ENCODE measurements around the gene ECD. TPM values are rescaled to one million over a fixed set of nuclear protein-coding genes. Genes with fewer than 3 reads are reported as not detected.
"Not testable (repeated sequence)": the region's sequence is repeated elsewhere in the genome, so short reads cannot be mapped to it uniquely, and the experiment has no call there.

The ECD gene
- polyA plus RNA-seq, 3 donors: 14.1 to 20.2 (median 16.7) TPM

DNA sequence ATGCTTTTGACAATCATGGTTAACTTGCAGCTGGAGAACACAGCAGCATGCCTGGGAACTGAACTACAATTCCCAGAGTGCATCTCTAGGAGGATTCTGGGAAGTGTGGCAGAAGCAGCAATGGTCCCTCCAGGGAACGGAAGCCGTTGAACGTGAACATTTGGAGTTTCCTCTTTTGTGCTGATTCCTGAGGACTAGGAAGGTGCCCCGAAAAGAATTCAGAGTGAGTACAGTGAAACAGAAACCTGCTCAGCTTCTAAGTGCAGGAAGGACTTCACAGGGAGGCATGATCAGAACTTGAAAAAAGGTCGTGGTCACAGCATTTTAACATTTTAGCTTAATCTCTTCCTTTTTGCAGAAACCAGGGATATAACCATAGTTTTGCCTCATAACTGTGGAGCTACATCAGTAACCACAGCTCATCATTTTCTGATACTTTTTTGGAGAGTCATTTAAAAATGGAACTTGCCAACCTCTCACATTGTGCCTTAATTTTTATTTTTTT, 57.4 kb downstream of the ECD start, which contains the start of gene NUDT13:
TSS of gene NUDT13 (plus strand) at position 111 of the 505 bp plus-strand sequence. CDS start 3,911 bp downstream, outside the sequence.
- WGBS (ENCODE audit: insufficient coverage): 0% methylated on average over 5 of the region's 5 CpGs

GRCh38 chr10:73109248-73109652, 58.6 kb downstream of the ECD start:
- H3K9ac ChIP-seq (ENCODE audit: insufficient read depth, low read length, poor library complexity, severe bottlenecking); H3K27me3 Mint-ChIP-seq (ENCODE audit: low read depth in 3 of 3); H3K4me3 ChIP-seq (replicated peaks in 1 of 3; ENCODE audit: low read depth in 2 of 3, low read length in 3 of 3); H3K9me3 Mint-ChIP-seq; H3K27ac ChIP-seq (ENCODE audit: low read depth in 1 of 2, low read length in 2 of 2); H3K79me2 ChIP-seq (ENCODE audit: insufficient read depth, low read length); H3K4me2 ChIP-seq (replicated peaks; ENCODE audit: extremely low read depth, low read length, poor library complexity, severe bottlenecking); H3K9me3 ChIP-seq (replicated peaks in 1 of 2; ENCODE audit: control insufficient read depth in 1 of 2, insufficient read depth in 1 of 2, low read length in 2 of 2); H3K4me3 Mint-ChIP-seq; H3K4me1 ChIP-seq (ENCODE audit: control insufficient read depth in 1 of 2, insufficient read depth in 2 of 2, low read length in 2 of 2); H3K27ac Mint-ChIP-seq; intact Hi-C loops (cut with micrococcal nuclease); H3K36me3 ChIP-seq (replicated peaks in 1 of 2; ENCODE audit: control insufficient read depth in 1 of 2, insufficient read depth in 2 of 2, low read length in 2 of 2); H3K27me3 ChIP-seq (ENCODE audit: control insufficient read depth in 2 of 2, insufficient read depth in 2 of 2, low read length in 2 of 2); DNase-seq; H4K20me1 ChIP-seq (ENCODE audit: insufficient read depth, low read length); H2AFZ ChIP-seq (ENCODE audit: insufficient read depth, low read depth, low read length, poor library complexity, severe bottlenecking): not testable (repeated sequence)
- 100% methylated on average over 4 of the region's 4 CpGs for WGBS (ENCODE audit: insufficient coverage)
- H3K36me3 Mint-ChIP-seq: peaks cover 8 to 17% of the 10 kb centered on the region in 2 donors
- H3K4me1 Mint-ChIP-seq: peaks cover 12% of the 10 kb centered on the region

More for the DNA sequence above, 57.4 kb downstream of the ECD start, which contains the start of gene NUDT13:
- Mint-ChIP-seq H3K27me3 (ENCODE audit: low read depth in 3 of 3) (peaks cover 0 to 2% (median 0%) of the 10 kb centered on the region in 3 donors), H3K4me1 (peaks cover 12% of the 10 kb centered on the region), H3K9me3 (peaks cover 0 to 8% (median 2%) of the 10 kb centered on the region in 7 donors), H3K36me3 (peaks cover 8 to 22% of the 10 kb centered on the region in 2 donors), H3K4me3 (peak within 1 kb of the TSS; percentile 82 to 93), H3K27ac (peak within 1 kb of the TSS; percentile 86 to 94 (median 93))
- Histone ChIP-seq H3K9me3 (replicated peaks in 1 of 2; ENCODE audit: control insufficient read depth in 1 of 2, insufficient read depth in 1 of 2, low read length in 2 of 2) (peaks cover 0 to 6% of the 10 kb centered on the region in 2 donors), H3K27me3 (ENCODE audit: control insufficient read depth in 2 of 2, insufficient read depth in 2 of 2, low read length in 2 of 2) (no peaks in the 10 kb centered on the region), H3K9ac (ENCODE audit: insufficient read depth, low read length, poor library complexity, severe bottlenecking) (peak within 1 kb of the TSS; percentile 50), H3K79me2 (ENCODE audit: insufficient read depth, low read length) (no peaks in the 10 kb centered on the region), H3K36me3 (replicated peaks in 1 of 2; ENCODE audit: control insufficient read depth in 1 of 2, insufficient read depth in 2 of 2, low read length in 2 of 2) (peaks cover 0 to 14% of the 10 kb centered on the region in 2 donors), H3K27ac (ENCODE audit: low read depth in 1 of 2, low read length in 2 of 2) (peak within 1 kb of the TSS; percentile 9 to 75), H2AFZ (ENCODE audit: insufficient read depth, low read depth, low read length, poor library complexity, severe bottlenecking) (peak within 1 kb of the TSS; percentile 84), H4K20me1 (ENCODE audit: insufficient read depth, low read length) (no peaks in the 10 kb centered on the region), H3K4me3 (replicated peaks in 1 of 3; ENCODE audit: low read depth in 2 of 3, low read length in 3 of 3) (peak within 1 kb of the TSS; percentile 49 to 96 (median 82)), H3K4me2 (replicated peaks; ENCODE audit: extremely low read depth, low read length, poor library complexity, severe bottlenecking) (peak within 1 kb of the TSS; percentile 80), H3K4me1 (ENCODE audit: control insufficient read depth in 1 of 2, insufficient read depth in 2 of 2, low read length in 2 of 2) (peaks cover 5 to 8% of the 10 kb centered on the region in 2 donors)
- intact Hi-C loops (cut with micrococcal nuclease): loop anchor here (5.0 to 10.0 kb wide), 2 partner anchors 52 to 54 kb away; partner anchors contain the start of genes ECD (in 1 of the 2) and FAM149B1 (in 1 of the 2)
- TF ChIP-seq, protein P1, sequence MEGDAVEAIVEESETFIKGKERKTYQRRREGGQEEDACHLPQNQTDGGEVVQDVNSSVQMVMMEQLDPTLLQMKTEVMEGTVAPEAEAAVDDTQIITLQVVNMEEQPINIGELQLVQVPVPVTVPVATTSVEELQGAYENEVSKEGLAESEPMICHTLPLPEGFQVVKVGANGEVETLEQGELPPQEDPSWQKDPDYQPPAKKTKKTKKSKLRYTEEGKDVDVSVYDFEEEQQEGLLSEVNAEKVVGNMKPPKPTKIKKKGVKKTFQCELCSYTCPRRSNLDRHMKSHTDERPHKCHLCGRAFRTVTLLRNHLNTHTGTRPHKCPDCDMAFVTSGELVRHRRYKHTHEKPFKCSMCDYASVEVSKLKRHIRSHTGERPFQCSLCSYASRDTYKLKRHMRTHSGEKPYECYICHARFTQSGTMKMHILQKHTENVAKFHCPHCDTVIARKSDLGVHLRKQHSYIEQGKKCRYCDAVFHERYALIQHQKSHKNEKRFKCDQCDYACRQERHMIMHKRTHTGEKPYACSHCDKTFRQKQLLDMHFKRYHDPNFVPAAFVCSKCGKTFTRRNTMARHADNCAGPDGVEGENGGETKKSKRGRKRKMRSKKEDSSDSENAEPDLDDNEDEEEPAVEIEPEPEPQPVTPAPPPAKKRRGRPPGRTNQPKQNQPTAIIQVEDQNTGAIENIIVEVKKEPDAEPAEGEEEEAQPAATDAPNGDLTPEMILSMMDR (IDR thresholded peaks at IDR 0.05): no peak
- peak; percentile 75 to 90 (median 80) for DNase-seq
